Stimulated activated CD4-positive, alpha-beta T cell treated with anti-CD3 and anti-CD28 coated beads, Interleukin-15, amount 100 ng/mL, for 1 hour (primary cell): ENCODE data around the gene GPS2.

Experiments
- DNase-seq, 2 donors: peaks; one replicate each; pipeline ENCODE4 v3.0.0-alpha.2; 2020; ENCODE audit warnings: low read depth in 1 of 2, low spot score in 1 of 2

Gene GPS2, protein sequence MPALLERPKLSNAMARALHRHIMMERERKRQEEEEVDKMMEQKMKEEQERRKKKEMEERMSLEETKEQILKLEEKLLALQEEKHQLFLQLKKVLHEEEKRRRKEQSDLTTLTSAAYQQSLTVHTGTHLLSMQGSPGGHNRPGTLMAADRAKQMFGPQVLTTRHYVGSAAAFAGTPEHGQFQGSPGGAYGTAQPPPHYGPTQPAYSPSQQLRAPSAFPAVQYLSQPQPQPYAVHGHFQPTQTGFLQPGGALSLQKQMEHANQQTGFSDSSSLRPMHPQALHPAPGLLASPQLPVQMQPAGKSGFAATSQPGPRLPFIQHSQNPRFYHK

DNA sequence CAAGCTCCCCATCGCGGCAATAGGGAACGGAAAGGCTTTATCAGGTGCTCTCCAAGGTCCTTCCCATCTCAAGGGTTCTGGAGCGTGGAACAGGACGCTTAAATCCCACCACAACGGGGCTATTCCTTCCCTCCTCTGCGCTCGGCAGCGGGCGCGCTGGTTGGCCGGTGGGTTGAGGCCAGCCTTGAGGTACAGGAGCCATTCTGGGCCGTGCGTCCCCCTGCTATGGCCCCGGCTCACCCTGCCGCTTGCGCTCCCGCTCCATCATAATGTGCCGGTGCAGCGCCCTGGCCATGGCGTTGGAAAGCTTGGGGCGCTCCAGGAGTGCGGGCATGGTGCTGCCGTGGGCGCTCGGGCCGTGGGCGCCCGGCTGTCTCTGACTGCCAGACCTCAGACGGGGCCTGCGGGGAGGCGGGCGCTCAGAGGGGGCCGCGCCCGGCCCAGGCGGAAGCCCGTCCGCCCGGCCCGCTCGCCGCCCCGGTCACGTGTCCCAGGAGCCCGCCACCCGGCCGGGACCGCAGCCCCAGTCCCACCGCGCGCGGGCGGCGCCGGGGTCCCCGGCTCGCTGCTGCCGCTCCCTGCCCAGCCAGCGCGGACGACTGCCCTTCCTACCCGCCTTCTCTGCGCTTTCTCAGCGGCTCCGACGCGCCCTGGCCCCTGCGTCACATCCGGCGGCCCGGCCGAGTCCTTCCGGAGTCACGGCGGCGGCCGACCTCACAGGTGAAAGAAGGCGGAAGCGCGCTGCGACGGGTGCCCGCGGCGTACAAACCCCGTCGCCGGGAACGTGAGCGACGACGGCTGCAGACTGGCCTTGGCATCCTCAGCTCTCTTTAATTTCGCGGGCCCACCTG is at the start of gene GPS2:
Gene GPS2 (minus strand): TSS at position 642 of the 851 bp plus-strand sequence. CDS start 308 bp downstream, at position 334.
- DNase-seq = peak; percentile 75 to 91

DNA sequence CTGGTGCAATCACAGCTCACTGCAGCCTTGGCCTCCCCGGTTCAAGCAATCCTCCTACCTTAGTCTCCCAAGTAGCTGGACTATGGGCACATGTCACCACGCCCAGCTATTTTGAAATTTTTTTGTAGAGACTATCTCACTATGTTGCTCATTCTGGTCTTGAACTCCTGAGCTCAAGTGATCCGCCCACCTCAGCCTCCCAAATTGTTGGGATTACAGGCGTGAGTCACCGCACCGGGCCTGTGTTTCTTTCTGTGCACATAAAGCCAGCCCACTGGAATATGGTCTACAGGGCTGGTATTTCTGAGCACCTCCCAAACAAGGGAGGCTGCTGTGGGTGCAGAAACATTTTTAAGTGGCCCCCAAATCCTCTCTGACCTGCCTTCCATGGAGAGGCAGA is 48.2 kb upstream of the GPS2 start:
- no peak for DNase-seq

DNA sequence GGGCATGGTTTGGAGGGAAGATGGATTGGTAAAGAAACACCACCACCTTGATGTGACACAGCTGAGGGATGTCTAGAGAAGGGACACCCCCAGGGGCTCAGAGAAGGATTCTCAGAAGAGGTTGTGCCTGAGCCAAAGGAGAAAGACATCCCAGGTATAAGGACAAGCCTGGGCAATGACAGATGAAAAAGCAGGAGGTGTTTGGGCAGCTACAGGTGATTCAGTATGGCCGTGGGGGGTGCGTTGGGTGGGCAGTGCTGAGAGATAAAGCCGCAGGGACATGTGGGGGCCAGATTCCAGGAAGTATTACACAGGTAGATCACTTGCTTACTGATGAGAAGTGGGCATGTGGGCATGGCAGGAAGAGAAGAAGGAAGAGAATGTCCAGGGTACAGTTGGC is 46.7 kb upstream of the GPS2 start:
- no peak for DNase-seq

DNA sequence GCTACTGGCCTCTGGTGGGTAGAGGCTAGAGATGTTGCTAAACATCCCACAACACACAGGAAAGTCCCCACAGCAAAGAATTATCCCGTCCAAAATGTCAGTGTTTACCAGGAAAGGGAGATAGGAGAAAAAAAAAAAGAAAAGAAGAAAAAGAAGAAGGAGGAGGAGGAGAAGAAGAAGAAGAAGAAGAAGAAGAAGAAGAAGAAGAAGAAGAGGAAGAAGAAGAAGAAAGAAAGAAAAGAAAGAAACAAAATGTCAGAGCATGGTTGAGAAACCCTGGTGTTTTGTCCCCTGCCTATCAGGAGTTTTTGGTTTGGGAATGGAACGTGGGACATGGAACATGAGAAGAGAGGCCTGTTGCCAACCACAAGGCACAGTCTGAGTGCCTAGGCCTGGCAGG is 42.2 kb upstream of the GPS2 start:
- no peak for DNase-seq

DNA sequence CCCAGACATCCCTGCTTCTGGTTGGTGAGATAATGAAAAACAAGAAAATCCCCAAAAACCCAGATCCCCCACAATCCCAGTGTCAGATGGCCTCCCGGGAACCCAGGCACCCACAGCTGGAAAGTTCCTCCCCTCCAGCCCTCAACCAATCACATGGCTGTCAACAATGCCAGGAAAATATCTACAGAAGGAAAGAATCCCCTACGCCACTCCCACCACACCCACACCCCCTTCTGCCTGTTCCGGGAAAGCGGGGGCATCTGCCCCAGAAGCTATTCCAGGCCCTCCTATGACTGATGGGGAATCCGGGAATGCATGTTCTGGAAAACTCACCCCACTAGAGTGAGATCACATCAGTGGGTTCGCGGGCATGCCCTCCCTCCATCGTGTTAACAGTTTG is 41.6 kb upstream of the GPS2 start:
- no peak for DNase-seq

DNA sequence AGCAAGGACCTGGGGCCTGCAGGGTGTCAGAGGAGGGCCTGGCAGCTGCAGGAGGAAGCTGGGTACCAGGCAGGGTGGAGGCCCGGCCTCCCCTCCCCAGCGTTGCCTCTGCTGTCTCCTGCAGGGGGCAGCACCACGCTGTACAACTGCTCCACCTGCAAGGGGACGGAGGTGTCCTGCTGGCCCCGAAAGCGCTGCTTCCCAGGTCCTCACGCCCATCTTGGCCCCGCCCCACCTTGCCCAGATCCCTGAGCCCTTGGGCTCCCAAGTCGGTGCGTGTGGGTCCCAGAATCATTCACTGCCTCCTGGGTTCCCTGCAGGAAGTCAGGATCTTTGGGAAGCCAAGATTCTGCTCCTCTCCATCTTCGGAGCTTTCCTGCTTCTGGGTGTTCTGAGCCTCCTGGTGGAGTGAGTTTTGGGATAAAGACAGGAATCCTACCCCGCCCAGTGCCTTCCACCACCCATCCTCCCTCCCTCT is 41.0 kb upstream of the GPS2 start:
- DNase-seq = peak; percentile 72 to 73

DNA sequence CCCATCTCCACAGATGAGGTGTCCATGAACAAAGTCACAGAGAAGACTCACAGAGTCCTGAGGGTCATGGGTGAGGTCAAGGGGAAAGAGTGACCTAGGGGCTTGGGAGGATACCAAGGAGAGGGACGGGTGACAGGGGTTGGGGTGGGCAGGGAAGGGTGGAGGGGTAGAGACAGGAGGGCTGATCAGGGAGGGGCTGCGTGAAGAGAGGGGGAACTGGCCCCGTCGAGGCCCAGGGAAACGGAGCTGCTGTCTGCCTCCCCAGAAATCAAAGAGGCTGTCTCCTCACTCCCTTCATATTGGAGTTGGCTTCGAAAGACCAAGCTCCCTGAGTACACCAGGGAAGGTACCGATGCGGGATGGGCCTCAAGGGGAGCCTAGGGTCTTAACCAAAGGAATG is 40.4 kb upstream of the GPS2 start:
- no peak for DNase-seq

DNA sequence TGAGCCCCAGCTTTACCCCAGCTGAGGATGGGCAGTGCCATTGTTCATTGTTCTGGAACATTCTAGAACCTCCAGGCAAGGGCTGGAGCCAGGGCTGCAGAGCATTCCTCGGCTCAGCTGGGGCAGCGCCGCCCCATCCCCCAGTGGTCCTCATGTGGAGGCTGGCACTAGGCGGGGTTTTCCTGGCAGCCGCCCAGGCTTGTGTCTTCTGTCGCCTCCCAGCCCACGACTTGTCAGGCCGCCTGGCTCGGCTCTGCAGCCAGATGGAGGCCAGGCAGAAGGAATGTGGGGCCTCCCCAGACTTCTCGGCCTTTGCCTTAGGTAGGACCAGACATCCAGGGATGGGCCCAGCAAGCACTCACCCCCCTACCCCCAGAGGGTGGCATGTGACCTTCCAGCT is 39.9 kb upstream of the GPS2 start, which contains the start of gene TMEM95:
Gene TMEM95 (plus strand): TSS at position 104 of the 400 bp plus-strand sequence. CDS start 49 bp downstream, at position 153.
- DNase-seq = no peak

DNA sequence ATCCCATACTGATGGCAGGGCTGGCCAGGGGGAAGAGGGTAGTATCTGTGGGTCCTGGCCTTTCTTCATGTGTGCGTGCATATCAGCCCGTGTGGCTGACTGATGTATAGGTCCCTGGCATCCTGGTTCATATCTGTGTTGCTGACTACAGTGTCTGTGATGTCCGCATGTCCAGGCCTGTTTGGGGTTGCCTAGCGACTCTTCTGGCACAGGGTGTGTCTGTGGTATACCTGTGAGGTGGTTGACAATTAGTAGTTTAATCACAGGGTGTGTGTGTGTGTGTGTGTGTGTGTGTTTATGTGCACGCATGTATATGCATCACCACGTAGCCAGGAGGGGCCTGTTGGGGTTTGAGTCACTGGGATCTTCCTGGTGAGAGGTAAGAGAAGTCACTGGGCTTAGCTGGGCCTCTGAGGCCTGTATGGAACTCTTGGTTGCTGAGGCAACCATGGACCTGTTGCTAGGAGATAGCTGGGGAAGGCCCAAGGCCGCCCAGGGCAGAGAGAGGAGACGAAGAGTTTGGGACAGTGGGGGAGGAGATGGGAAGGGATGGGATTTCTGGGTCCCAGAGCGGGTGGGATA is 39.2 kb upstream of the GPS2 start:
- no peak for DNase-seq

DNA sequence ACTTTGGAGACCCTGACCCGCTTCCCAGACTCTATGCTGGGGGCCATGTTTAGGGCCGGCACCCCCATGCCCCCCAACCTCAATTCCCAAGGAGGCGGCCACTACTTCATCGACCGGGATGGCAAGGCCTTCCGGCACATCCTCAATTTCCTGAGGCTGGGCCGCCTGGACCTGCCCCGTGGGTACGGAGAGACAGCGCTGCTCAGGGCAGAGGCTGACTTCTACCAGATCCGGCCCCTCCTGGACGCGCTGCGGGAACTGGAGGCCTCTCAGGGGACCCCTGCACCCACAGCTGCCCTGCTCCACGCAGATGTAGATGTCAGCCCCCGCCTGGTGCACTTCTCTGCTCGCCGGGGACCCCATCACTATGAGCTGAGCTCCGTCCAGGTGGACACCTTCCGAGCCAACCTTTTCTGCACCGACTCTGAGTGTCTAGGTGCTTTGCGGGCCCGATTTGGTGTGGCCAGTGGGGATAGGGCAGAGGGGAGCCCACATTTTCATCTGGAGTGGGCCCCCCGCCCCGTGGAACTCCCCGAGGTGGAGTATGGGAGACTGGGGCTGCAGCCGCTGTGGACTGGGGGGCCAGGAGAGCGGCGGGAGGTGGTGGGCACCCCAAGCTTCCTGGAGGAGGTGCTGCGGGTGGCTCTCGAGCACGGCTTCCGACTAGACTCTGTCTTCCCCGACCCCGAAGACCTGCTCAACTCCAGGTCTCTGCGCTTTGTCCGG is 37.9 kb upstream of the GPS2 start:
- DNase-seq = no peak

DNA sequence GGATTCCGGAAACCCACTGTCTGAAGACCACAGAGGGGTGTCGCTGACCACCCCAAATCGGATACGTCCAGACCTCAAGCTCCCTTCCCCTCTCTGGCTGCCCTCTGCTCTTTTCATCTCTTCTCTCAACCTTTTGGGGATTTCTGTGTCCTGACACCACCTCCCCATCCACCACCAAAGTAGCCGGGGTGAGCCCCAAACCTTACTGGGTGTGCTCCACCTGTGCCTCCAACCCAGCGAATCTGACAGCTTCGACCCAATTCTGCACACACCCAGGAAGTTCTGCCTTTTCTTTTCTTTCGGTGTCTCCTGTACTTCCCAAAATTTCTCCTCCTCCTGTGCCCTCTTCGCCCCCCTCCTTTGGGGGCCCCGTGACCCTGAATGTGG is 37.3 kb upstream of the GPS2 start:
- DNase-seq = no peak

DNA sequence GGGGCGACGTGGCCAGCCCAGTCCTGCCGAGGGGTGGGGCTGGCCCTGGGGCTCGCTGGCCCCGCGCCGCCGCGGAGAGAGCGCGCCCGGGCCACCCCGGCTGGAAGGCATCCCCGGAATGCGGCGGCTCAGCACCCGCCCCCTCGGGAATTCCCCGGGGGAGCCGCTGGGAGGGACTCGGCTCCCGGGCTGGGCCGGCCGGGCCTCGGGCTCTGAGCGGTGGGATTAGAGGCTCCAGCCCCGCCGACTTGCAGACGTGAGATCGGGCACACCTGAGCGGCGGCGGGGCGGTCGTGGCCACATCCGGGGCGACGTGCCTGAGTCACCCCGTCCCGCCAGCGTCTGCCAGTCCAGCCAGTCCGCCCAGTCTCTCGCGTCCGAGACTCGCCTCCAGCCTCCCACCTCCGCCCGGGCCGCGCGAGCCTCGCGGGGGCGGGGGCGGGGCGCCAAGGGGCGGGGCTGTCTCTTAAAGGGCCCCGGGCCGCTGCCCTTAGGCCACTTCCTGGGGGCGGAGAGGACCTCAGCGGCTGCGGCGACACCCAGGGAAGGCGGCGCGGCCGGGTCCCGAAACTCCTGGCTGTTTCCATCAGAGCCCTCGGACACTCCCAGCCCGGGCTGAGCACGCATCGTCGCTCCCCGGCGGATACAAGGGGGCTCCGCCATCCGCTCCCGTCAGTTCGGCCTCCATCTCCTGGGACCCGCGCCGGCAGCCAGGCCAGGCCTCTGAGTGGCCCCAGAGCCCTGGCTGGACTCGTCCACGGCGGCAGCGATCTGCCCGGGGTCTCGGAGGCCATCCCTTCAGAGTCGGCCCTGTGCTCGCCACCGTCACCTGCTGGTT is 36.7 kb upstream of the GPS2 start, which contains the start of gene KCTD11:
Gene KCTD11 (plus strand): TSS at position 498 of the 838 bp plus-strand sequence.
- peak; percentile 51 to 56 for DNase-seq

DNA sequence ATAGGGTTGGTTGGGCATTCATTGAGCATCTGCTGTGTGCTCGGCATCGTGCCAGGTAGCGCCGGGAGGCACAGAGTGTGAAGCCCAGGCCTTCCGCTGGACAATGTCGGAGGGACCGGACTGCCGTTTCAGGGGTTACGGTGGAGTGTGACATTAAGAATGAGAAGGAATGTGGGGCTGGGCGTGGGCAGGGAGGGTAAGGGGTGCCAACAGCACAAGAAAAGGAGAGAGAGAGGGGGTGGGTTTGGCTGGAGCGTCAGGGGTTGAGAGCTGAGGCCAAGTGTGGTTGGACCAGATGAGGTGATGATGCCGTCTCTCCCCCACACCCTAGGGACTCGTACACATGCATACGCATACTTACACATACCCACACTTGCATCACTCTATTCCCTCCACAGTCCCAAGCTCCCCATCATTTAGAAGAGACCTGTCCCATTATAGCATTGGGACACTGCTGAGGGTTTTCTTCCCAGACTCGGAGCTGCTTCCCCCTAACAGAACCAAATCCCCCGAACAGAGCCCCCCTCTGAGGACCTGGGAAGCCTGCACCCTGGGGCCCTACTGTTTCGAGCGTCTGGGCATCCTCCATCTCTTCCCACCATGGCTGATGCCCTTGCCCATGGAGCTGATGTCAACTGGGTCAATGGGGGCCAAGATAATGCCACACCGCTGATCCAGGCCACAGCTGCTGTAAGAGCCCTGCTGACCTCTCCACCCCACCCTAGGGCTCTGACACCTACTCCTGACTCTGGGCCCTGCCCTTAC is 33.5 kb upstream of the GPS2 start:
- DNase-seq = no peak

DNA sequence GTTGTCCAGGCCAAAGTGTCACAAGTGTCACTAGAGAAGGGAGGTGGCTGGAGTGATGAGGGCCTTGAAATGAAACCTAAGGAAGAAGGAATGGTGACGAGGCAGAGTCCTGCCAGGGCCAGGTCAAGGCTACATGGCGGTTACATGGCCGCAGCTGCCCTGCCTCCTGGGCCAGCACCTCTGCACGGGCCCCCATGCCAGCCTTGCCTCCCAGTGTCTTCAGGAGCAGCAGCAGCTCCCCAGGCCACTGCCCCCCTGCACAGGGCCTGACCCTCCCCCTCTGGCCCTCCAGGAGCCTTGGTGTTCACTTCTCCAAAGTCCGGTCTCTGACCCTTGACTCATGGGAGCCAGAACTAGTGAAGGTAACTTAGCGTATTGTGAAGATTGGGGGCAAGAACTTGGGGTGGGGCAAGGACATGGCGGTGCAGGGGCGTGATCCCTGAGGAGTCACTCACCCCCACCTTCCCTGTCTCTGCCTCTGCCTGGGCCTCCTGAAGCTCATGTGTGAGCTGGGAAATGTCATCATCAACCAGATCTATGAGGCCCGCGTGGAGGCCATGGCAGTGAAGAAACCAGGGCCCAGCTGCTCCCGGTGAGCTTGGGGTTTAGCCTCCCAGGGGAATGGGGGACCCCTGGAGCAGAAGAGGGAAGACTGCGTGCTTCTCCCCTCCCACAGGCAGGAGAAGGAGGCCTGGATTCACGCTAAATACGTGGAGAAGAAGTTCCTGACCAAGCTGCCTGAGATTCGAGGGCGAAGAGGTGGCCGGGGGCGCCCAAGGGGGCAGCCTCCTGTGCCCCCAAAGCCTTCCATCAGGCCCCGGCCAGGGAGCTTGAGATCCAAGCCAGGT is 32.7 kb upstream of the GPS2 start:
- no peak for DNase-seq

DNA sequence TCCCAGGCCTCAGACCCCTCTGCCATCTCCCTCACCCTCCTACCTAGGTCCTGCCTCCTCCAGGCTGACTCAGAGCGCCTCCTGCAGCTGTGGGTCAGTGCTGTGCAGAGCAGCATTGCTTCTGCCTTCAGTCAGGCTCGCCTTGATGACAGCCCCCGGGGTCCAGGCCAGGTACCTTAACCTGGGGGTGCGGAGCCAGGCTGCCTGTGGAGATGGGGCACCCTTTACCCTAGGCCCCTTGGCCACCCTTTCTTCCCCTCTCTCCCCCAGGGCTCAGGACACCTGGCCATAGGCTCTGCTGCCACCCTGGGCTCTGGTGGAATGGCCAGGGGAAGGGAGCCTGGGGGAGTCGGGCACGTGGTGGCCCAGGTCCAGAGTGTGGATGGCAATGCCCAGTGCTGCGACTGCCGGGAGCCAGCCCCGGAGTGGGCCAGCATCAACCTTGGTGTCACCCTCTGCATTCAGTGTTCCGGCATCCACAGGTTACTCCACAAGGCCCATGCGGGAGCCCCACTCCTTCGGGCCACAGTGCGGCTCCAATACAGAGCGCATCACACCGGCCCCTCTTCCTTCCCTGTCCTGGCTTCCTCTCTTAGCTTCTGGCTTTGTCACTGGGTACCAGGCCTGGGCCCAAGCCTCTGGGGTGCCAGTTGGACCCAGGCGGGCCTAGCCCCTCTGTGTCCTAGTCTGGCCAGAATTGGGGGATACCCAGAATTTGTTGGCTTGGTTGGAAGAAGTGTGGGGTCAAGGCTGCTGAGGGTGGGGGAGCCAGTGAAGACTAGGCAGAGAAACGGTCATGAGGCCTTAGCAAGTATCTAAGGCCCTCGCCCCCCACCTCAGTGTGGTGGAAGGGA is 31.8 kb upstream of the GPS2 start:
- DNase-seq = no peak

DNA sequence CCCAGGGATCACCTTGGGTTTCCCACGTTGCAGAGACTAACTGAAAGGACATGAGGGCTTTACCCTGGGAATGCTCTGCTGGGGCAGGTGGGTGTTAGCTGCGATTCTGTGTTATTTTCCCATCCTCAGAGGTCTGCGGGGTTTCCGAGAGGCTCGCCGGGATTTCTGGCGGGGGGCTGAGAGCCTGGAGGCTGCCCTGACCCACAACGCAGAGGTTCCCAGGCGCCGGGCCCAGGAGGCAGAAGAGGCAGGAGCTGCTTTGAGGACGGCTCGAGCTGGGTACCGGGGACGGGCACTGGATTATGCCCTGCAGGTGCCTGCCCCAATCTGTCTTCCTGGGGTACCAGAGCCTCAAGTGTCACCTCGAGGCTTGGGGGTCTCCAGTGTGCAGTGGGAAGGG is 28.1 kb upstream of the GPS2 start:
- no peak for DNase-seq

DNA sequence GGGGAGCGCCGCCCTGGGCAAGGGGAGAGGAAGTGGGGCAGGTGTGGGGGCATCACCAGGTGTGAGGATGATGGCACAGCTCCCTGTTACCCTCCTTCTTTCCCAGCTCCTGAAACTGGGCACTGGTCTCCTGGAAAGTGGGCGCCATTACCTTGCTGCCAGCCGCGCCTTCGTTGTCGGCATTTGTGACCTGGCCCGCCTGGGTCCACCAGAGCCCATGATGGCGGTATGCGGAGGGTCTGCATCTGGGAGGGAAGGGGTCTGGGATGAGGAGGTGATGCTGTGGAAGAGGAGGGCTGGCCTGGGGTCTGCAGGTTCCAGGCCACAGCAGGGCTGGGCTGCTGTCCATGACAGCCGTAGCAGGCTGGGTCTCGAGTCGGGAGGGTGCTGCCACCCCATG is 26.7 kb upstream of the GPS2 start:
- DNase-seq = no peak

DNA sequence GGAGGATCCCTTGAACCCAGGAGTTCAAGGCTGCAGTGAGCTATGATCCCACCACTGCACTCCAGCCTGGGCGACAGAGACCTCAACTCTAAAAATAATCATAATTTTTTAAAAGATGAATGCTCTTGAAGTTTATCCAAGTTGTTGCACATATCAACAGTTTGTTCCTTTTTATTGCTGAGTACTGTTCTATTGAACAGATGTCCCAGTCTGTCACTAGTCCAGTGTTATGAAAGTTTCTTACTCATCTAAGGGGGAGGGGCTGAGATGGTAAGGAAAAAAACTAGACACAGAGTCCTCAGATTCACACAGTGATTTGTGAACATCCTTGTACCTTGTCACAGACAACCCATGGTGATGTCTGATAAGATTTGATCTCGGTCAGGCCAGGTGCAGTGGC is 25.0 kb upstream of the GPS2 start:
- no peak for DNase-seq
